ENCODE results near the gene PCSK5. TPM values are rescaled to one million over a fixed set of nuclear protein-coding genes. Genes with fewer than 3 reads are reported as not detected.

Gene PCSK5
- polyA plus RNA-seq, 1 donor: 123 TPM

DNA sequence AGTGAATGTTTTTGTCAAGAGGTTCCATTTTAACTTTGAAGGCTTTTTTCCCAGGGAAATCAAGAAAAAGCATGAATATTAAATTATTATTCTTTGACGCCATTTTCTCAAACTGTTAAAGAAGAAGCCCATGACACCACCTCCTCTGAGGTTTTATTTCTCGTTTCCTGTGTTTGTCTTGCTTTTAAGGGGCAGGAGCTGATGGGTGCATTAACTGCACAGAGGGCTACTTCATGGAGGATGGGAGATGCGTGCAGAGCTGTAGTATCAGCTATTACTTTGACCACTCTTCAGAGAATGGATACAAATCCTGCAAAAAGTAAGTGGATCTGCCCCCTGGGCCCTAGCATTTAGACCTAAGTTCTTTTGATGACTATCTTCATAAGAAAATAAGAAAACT, 298.4 kb downstream of the PCSK5 start:
- no peak overlapping the region for H3K4me3 ChIP-seq (ENCODE audit: low read length)
- H3K27ac ChIP-seq (ENCODE audit: low read length): no peak overlapping the region
- no peaks in the 10 kb centered on the region for H3K27me3 ChIP-seq (ENCODE audit: control insufficient read depth, insufficient read depth, low read length)
- no peaks in the 10 kb centered on the region for H3K4me1 ChIP-seq (ENCODE audit: control insufficient read depth, insufficient read depth, low read length)
- H3K36me3 ChIP-seq (ENCODE audit: control insufficient read depth, insufficient read depth, low read length): peaks cover 80% of the 10 kb centered on the region
- DNase-seq: no peak
- 100% methylated on average over 2 of the region's 3 CpGs for WGBS (ENCODE audit: insufficient coverage, low lambda C conversion rate)
- no peaks in the 10 kb centered on the region for H3K9me3 ChIP-seq (ENCODE audit: control insufficient read depth, low read depth, low read length)

DNA sequence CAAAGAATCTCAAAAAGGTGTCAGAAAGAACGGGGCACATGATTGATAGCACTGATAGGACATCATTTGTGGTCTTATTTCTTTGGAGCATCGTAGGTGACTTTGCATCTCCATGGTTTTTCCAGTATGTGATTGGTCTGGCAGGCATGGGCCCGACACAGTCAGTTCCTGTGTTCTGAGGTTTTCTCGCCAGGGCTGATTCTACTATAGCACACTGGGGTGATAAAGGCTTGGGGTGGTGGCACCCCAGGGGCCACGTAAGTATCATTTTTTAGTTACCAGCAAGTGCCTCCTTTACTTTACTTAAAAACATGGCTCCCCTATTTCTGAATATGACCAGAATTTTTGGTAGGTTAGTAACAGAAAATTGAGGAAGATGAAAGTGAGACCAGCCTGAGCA, 301.0 kb downstream of the PCSK5 start:
- no peak for DNase-seq
- Histone ChIP-seq H3K9me3 (ENCODE audit: control insufficient read depth, low read depth, low read length) (no peaks in the 10 kb centered on the region), H3K36me3 (ENCODE audit: control insufficient read depth, insufficient read depth, low read length) (peaks cover 65% of the 10 kb centered on the region), H3K27ac (ENCODE audit: low read length) (no peak overlapping the region), H3K27me3 (ENCODE audit: control insufficient read depth, insufficient read depth, low read length) (no peaks in the 10 kb centered on the region), H3K4me1 (ENCODE audit: control insufficient read depth, insufficient read depth, low read length) (no peaks in the 10 kb centered on the region), H3K4me3 (ENCODE audit: low read length) (no peak overlapping the region)
- WGBS (ENCODE audit: insufficient coverage, low lambda C conversion rate): no CpG with 5 or more reads among the region's 5 CpGs

DNA sequence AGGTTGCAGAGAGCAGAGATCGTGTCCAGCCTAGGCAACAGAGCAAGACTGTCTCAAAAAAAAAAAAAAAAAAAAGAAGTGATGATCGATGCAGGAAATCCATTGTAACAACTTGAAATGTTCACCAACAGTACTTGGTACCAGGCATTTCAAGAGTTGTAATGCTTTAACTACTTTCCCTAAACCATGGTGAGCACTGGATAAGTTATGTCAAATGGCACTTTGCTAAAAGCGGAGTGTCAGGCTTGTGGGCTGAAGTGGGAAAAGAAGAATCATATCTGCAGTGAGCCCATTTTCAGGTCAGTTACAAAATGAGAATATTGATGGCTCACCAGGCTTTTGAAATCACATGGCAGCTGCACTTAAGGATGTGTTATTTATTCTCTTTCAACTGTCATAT, 301.5 kb downstream of the PCSK5 start:
- DNase-seq: no peak
- H3K27me3 ChIP-seq (ENCODE audit: control insufficient read depth, insufficient read depth, low read length): no peaks in the 10 kb centered on the region
- H3K4me3 ChIP-seq (ENCODE audit: low read length): no peak overlapping the region
- H3K9me3 ChIP-seq (ENCODE audit: control insufficient read depth, low read depth, low read length): no peaks in the 10 kb centered on the region
- no peaks in the 10 kb centered on the region for H3K4me1 ChIP-seq (ENCODE audit: control insufficient read depth, insufficient read depth, low read length)
- H3K36me3 ChIP-seq (ENCODE audit: control insufficient read depth, insufficient read depth, low read length): peaks cover 63% of the 10 kb centered on the region
- WGBS (ENCODE audit: insufficient coverage, low lambda C conversion rate): no CpG with 5 or more reads among the region's 3 CpGs
- H3K27ac ChIP-seq (ENCODE audit: low read length): no peak overlapping the region

DNA sequence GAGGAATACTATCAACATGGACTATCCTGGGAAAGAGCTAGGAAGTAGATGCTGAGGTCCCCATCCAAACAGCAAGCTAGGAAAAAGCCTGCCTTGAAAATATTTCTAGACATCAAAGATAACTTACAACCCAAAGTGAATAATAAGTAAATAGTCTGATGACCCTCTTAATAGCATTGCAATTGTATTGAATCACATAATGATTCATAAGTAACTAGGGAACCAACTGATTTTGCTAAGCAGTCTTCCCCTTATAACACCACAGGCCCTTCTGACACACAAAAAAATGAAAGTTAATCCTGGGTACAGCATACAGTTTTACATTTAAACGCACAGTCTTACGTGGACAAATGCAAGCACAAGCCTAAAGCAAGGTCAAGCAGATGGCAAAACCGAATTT, 304.4 kb downstream of the PCSK5 start:
- no peaks in the 10 kb centered on the region for H3K9me3 ChIP-seq (ENCODE audit: control insufficient read depth, low read depth, low read length)
- no peak for DNase-seq
- no peaks in the 10 kb centered on the region for H3K27me3 ChIP-seq (ENCODE audit: control insufficient read depth, insufficient read depth, low read length)
- no peaks in the 10 kb centered on the region for H3K4me1 ChIP-seq (ENCODE audit: control insufficient read depth, insufficient read depth, low read length)
- H3K27ac ChIP-seq (ENCODE audit: low read length): no peak overlapping the region
- WGBS (ENCODE audit: insufficient coverage, low lambda C conversion rate): no CpG with 5 or more reads among the region's 3 CpGs
- no peak overlapping the region for H3K4me3 ChIP-seq (ENCODE audit: low read length)
- peaks cover 51% of the 10 kb centered on the region for H3K36me3 ChIP-seq (ENCODE audit: control insufficient read depth, insufficient read depth, low read length)

DNA sequence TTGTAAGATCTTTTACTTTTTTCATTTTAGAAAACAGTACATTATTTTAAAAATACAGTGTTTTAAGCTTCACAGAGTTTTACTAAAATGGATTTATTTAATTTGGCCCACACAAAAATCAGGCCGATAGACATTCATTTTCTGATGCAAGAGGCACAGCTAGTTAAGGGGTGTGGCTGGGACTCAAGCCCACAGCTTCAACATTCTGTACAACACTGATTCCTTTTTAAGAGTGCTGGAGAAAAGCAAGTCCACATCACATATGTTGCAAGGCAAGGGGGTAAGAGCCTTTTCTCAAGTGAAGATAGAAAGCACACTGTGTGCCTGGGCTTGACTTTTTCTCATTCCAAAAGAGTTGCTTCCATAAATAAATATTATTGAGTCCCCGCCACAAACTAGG, 307.9 kb downstream of the PCSK5 start:
- Histone ChIP-seq H3K27me3 (ENCODE audit: control insufficient read depth, insufficient read depth, low read length) (no peaks in the 10 kb centered on the region), H3K27ac (ENCODE audit: low read length) (no peak overlapping the region), H3K36me3 (ENCODE audit: control insufficient read depth, insufficient read depth, low read length) (peaks cover 28% of the 10 kb centered on the region), H3K4me1 (ENCODE audit: control insufficient read depth, insufficient read depth, low read length) (peaks cover 6% of the 10 kb centered on the region), H3K9me3 (ENCODE audit: control insufficient read depth, low read depth, low read length) (no peaks in the 10 kb centered on the region), H3K4me3 (ENCODE audit: low read length) (no peak overlapping the region)
- no peak for DNase-seq
- no CpG with 5 or more reads among the region's 2 CpGs for WGBS (ENCODE audit: insufficient coverage, low lambda C conversion rate)

DNA sequence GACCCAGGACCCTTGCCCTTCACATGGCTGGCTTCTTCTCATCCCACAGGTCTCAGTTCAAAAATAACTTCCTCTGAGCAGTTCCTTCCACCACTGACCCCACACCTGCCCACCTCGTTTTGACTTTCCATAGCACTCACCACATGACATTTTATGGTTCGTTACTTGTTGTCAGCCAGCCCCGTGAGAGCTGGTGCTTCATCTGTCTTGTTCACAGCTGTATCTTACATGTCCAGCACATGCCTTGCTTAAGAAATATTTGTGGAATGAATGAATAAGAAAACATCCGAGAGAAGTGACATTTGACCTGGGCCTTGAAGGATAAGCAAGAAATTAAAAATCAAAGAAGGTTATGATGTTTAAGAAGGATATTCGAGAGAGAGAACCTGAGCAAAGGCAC, 309.8 kb downstream of the PCSK5 start:
- Histone ChIP-seq H3K27ac (ENCODE audit: low read length) (no peak overlapping the region), H3K36me3 (ENCODE audit: control insufficient read depth, insufficient read depth, low read length) (peaks cover 23% of the 10 kb centered on the region), H3K4me1 (ENCODE audit: control insufficient read depth, insufficient read depth, low read length) (peaks cover 8% of the 10 kb centered on the region), H3K4me3 (ENCODE audit: low read length) (no peak overlapping the region), H3K27me3 (ENCODE audit: control insufficient read depth, insufficient read depth, low read length) (no peaks in the 10 kb centered on the region), H3K9me3 (ENCODE audit: control insufficient read depth, low read depth, low read length) (no peaks in the 10 kb centered on the region)
- 95% methylated on average over 2 of the region's 5 CpGs for WGBS (ENCODE audit: insufficient coverage, low lambda C conversion rate)
- DNase-seq: no peak

DNA sequence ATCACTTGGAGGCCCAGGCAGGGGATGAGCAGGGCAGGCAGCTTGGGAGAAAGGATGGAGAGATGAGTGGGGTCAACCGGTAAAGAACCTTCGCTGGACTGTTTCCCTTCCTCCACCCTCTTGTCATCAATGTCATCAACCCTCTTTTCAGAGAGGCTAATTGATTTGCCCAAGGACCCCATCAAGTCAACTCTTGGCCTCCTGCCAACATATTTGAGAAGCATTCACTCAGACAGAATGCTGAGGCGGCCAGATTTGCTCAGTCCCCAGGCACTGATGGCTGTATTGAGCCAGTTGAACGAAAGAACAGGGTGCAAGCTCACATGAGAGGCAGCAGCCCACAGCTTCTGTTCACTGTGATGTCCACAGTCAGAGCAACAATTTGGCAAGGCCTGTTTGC, 310.3 kb downstream of the PCSK5 start:
- Histone ChIP-seq H3K27ac (ENCODE audit: low read length) (no peak overlapping the region), H3K4me3 (ENCODE audit: low read length) (no peak overlapping the region), H3K4me1 (ENCODE audit: control insufficient read depth, insufficient read depth, low read length) (peaks cover 8% of the 10 kb centered on the region), H3K36me3 (ENCODE audit: control insufficient read depth, insufficient read depth, low read length) (peaks cover 23% of the 10 kb centered on the region), H3K27me3 (ENCODE audit: control insufficient read depth, insufficient read depth, low read length) (no peaks in the 10 kb centered on the region), H3K9me3 (ENCODE audit: control insufficient read depth, low read depth, low read length) (no peaks in the 10 kb centered on the region)
- no peak for DNase-seq
- WGBS (ENCODE audit: insufficient coverage, low lambda C conversion rate): no CpG with 5 or more reads among the region's 4 CpGs

DNA sequence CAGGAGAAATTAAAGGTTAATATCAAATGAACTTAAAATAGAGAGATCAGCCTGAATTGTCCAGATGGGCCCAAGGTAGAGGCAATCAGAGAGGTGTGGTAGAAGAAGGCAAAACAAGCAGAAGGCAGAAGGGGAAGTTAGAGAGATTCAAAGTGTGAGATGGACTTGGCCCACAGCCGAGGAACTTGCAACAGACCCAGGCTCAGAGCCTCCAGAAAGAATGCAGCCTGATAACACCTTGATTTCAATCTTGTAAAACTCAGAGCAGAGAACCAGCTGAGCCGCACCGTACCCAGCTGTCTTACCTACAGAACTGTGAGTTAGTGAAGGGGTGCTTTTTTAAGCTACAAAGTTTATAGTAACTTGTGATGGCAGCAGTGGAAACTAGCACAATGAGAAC, 312.9 kb downstream of the PCSK5 start:
- WGBS (ENCODE audit: insufficient coverage, low lambda C conversion rate): no CpG with 5 or more reads among the region's 3 CpGs
- Histone ChIP-seq H3K27me3 (ENCODE audit: control insufficient read depth, insufficient read depth, low read length) (no peaks in the 10 kb centered on the region), H3K4me3 (ENCODE audit: low read length) (no peak overlapping the region), H3K9me3 (ENCODE audit: control insufficient read depth, low read depth, low read length) (no peaks in the 10 kb centered on the region), H3K4me1 (ENCODE audit: control insufficient read depth, insufficient read depth, low read length) (peaks cover 8% of the 10 kb centered on the region), H3K27ac (ENCODE audit: low read length) (no peak overlapping the region), H3K36me3 (ENCODE audit: control insufficient read depth, insufficient read depth, low read length) (peaks cover 12% of the 10 kb centered on the region)
- peak; percentile 8 to 21 for DNase-seq

DNA sequence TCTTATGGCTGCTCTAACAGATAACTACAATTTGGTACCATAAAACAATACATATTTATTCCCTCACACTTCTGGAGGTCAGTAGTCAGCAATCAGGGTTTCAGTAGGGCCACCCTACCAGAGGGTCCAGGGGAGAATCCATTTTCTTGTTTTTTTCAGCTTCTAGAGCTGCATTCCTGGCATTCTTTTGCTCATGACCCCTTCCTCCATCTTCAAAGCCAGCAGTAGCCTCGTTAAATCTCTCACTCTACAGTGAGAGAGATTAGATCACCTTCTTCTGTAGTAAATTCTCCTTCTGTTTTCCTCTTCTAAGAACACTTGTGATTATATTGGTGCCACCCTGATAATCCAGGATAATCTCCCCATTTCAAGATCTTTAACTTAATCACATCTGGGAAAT, 316.3 kb downstream of the PCSK5 start:
- no peak overlapping the region for H3K27ac ChIP-seq (ENCODE audit: low read length)
- no peak overlapping the region for H3K4me3 ChIP-seq (ENCODE audit: low read length)
- H3K9me3 ChIP-seq (ENCODE audit: control insufficient read depth, low read depth, low read length): no peaks in the 10 kb centered on the region
- H3K36me3 ChIP-seq (ENCODE audit: control insufficient read depth, insufficient read depth, low read length): peaks cover 6% of the 10 kb centered on the region
- WGBS (ENCODE audit: insufficient coverage, low lambda C conversion rate): no CpG with 5 or more reads among the region's 1 CpG
- DNase-seq: no peak
- peaks cover 8% of the 10 kb centered on the region for H3K4me1 ChIP-seq (ENCODE audit: control insufficient read depth, insufficient read depth, low read length)
- H3K27me3 ChIP-seq (ENCODE audit: control insufficient read depth, insufficient read depth, low read length): no peaks in the 10 kb centered on the region

DNA sequence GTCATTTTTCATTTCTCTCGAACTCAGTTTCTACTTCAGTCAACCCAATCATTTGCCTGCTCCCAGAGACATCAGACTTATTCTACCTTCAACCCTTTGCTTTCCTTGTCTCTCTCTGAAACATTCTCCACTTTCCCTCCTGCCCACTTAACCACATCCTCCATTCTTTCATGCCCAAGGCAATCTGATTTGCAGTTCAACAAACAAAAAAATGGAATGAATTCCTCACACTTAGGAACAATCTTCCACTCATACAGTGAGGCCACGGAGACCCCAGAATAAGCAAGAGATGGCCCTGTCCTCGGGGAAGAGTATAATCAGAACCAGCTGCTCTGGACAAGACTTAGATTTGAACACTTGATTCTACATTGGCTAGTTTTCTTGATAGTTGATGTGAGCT, 323.3 kb downstream of the PCSK5 start:
- no peak overlapping the region for H3K4me3 ChIP-seq (ENCODE audit: low read length)
- peaks cover 24% of the 10 kb centered on the region for H3K36me3 ChIP-seq (ENCODE audit: control insufficient read depth, insufficient read depth, low read length)
- no peak overlapping the region for H3K27ac ChIP-seq (ENCODE audit: low read length)
- H3K4me1 ChIP-seq (ENCODE audit: control insufficient read depth, insufficient read depth, low read length): no peaks in the 10 kb centered on the region
- DNase-seq: no peak
- 90% methylated on average over 2 of the region's 3 CpGs for WGBS (ENCODE audit: insufficient coverage, low lambda C conversion rate)
- no peaks in the 10 kb centered on the region for H3K9me3 ChIP-seq (ENCODE audit: control insufficient read depth, low read depth, low read length)
- no peaks in the 10 kb centered on the region for H3K27me3 ChIP-seq (ENCODE audit: control insufficient read depth, insufficient read depth, low read length)

DNA sequence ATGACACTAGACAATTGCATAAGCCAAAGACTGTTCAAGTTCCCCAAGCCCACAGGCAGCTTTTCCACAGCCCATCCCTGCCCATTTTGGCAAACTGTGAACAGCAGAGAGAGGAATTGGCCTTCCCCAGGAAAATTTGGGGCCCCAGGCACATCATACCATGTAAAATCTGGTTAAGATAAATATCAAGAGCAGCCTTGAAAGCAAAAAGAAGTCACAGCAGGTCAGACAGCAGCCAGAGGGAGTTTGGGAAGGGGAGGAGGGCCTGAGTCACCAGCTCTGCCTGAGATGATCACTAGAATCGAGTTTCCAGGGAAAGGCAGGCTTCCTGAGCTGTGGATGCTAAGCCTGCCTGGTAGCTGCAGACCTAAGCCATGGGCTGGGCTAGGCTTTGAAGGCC, 324.6 kb downstream of the PCSK5 start:
- WGBS (ENCODE audit: insufficient coverage, low lambda C conversion rate): no CpG with 5 or more reads among the region's 1 CpG
- Histone ChIP-seq H3K4me3 (ENCODE audit: low read length) (no peak overlapping the region), H3K27me3 (ENCODE audit: control insufficient read depth, insufficient read depth, low read length) (no peaks in the 10 kb centered on the region), H3K4me1 (ENCODE audit: control insufficient read depth, insufficient read depth, low read length) (no peaks in the 10 kb centered on the region), H3K27ac (ENCODE audit: low read length) (no peak overlapping the region), H3K9me3 (ENCODE audit: control insufficient read depth, low read depth, low read length) (no peaks in the 10 kb centered on the region), H3K36me3 (ENCODE audit: control insufficient read depth, insufficient read depth, low read length) (peaks cover 28% of the 10 kb centered on the region)
- no peak for DNase-seq

Data from large intestine (tissue), 3 donors.